ENCODE measurements around the gene PTCH2. TPM values are rescaled to one million over a fixed set of nuclear protein-coding genes. Genes with fewer than 3 reads are reported as not detected.
A peak's percentile ranks its signal among the peaks of the same experiment; 100 is the strongest.

Gene PTCH2
- total RNA-seq, 1 experiment from 2014 or later, result 1.1 TPM

DNA sequence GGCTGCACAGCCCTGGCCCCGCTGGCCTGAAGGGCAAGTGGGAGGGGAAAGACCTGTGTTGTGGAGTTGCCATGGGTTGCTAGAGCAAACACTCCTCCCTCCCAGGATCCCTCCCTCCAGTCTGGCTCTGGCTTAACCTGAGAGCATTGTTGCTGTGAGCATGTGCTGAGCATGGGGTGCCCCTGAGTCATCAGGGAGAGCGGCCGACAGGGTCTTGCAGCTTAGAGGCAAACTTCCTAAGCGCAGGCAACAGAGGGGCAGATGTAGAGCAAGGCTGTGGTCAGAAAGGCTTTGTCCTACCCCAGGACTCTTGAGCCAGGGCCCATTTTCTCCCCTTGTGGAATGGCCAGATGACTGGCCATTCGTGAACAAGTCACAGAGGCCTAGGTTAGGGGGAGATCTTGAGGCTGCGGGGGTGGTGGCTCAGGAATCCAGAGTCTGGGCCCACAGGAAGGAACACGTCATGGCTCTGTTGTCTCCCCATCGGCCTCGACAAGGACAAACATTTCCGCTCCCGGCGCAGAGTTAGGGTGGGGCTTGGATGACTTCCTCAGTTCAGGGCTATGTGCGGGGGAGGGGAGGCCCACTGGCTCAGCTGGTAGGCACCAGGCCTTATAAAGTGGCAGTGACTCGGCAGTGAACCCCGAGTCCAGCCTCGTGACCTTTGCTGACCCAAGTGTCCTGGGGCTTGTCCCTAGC lies 35.5 kb downstream of the PTCH2 start (continued):
- TF ChIP-seq, protein P1, sequence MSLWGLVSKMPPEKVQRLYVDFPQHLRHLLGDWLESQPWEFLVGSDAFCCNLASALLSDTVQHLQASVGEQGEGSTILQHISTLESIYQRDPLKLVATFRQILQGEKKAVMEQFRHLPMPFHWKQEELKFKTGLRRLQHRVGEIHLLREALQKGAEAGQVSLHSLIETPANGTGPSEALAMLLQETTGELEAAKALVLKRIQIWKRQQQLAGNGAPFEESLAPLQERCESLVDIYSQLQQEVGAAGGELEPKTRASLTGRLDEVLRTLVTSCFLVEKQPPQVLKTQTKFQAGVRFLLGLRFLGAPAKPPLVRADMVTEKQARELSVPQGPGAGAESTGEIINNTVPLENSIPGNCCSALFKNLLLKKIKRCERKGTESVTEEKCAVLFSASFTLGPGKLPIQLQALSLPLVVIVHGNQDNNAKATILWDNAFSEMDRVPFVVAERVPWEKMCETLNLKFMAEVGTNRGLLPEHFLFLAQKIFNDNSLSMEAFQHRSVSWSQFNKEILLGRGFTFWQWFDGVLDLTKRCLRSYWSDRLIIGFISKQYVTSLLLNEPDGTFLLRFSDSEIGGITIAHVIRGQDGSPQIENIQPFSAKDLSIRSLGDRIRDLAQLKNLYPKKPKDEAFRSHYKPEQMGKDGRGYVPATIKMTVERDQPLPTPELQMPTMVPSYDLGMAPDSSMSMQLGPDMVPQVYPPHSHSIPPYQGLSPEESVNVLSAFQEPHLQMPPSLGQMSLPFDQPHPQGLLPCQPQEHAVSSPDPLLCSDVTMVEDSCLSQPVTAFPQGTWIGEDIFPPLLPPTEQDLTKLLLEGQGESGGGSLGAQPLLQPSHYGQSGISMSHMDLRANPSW (CRISPR knock-in tag; conservative IDR thresholded peaks at IDR 0.05; ENCODE audit: low read depth), result no peak
- TF ChIP-seq ZNF232 (CRISPR knock-in tag; IDR thresholded peaks at IDR 0.05) (0 out of 2 replicates have a peak, but pooled peaks have one; percentile 18), JUN (CRISPR knock-in tag; IDR thresholded peaks at IDR 0.05) (no peak), RELA (CRISPR knock-in tag; IDR thresholded peaks at IDR 0.05; ENCODE audit: borderline replicate concordance) (no peak), FOXP1 (CRISPR knock-in tag; IDR thresholded peaks at IDR 0.05; ENCODE audit: borderline replicate concordance) (peak; percentile 75; the same call in 1 of the 2 replicates), ZNF396 (CRISPR knock-in tag; IDR thresholded peaks at IDR 0.05; ENCODE audit: borderline replicate concordance) (no peak), TP53 (CRISPR knock-in tag; IDR thresholded peaks at IDR 0.05) (no peak)
- TF ChIP-seq, protein P2, sequence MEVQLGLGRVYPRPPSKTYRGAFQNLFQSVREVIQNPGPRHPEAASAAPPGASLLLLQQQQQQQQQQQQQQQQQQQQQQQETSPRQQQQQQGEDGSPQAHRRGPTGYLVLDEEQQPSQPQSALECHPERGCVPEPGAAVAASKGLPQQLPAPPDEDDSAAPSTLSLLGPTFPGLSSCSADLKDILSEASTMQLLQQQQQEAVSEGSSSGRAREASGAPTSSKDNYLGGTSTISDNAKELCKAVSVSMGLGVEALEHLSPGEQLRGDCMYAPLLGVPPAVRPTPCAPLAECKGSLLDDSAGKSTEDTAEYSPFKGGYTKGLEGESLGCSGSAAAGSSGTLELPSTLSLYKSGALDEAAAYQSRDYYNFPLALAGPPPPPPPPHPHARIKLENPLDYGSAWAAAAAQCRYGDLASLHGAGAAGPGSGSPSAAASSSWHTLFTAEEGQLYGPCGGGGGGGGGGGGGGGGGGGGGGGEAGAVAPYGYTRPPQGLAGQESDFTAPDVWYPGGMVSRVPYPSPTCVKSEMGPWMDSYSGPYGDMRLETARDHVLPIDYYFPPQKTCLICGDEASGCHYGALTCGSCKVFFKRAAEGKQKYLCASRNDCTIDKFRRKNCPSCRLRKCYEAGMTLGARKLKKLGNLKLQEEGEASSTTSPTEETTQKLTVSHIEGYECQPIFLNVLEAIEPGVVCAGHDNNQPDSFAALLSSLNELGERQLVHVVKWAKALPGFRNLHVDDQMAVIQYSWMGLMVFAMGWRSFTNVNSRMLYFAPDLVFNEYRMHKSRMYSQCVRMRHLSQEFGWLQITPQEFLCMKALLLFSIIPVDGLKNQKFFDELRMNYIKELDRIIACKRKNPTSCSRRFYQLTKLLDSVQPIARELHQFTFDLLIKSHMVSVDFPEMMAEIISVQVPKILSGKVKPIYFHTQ (CRISPR knock-in tag; IDR thresholded peaks at IDR 0.05), result no peak
- TF ChIP-seq, protein P3, sequence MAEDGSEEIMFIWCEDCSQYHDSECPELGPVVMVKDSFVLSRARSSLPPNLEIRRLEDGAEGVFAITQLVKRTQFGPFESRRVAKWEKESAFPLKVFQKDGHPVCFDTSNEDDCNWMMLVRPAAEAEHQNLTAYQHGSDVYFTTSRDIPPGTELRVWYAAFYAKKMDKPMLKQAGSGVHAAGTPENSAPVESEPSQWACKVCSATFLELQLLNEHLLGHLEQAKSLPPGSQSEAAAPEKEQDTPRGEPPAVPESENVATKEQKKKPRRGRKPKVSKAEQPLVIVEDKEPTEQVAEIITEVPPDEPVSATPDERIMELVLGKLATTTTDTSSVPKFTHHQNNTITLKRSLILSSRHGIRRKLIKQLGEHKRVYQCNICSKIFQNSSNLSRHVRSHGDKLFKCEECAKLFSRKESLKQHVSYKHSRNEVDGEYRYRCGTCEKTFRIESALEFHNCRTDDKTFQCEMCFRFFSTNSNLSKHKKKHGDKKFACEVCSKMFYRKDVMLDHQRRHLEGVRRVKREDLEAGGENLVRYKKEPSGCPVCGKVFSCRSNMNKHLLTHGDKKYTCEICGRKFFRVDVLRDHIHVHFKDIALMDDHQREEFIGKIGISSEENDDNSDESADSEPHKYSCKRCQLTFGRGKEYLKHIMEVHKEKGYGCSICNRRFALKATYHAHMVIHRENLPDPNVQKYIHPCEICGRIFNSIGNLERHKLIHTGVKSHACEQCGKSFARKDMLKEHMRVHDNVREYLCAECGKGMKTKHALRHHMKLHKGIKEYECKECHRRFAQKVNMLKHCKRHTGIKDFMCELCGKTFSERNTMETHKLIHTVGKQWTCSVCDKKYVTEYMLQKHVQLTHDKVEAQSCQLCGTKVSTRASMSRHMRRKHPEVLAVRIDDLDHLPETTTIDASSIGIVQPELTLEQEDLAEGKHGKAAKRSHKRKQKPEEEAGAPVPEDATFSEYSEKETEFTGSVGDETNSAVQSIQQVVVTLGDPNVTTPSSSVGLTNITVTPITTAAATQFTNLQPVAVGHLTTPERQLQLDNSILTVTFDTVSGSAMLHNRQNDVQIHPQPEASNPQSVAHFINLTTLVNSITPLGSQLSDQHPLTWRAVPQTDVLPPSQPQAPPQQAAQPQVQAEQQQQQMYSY (CRISPR knock-in tag; IDR thresholded peaks at IDR 0.05), result no peak
- TF ChIP-seq, protein P4, sequence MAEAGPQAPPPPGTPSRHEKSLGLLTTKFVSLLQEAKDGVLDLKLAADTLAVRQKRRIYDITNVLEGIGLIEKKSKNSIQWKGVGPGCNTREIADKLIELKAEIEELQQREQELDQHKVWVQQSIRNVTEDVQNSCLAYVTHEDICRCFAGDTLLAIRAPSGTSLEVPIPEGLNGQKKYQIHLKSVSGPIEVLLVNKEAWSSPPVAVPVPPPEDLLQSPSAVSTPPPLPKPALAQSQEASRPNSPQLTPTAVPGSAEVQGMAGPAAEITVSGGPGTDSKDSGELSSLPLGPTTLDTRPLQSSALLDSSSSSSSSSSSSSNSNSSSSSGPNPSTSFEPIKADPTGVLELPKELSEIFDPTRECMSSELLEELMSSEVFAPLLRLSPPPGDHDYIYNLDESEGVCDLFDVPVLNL (CRISPR knock-in tag; IDR thresholded peaks at IDR 0.05; ENCODE audit: borderline replicate concordance, low read depth), result no peak
- TF ChIP-seq, protein P5, sequence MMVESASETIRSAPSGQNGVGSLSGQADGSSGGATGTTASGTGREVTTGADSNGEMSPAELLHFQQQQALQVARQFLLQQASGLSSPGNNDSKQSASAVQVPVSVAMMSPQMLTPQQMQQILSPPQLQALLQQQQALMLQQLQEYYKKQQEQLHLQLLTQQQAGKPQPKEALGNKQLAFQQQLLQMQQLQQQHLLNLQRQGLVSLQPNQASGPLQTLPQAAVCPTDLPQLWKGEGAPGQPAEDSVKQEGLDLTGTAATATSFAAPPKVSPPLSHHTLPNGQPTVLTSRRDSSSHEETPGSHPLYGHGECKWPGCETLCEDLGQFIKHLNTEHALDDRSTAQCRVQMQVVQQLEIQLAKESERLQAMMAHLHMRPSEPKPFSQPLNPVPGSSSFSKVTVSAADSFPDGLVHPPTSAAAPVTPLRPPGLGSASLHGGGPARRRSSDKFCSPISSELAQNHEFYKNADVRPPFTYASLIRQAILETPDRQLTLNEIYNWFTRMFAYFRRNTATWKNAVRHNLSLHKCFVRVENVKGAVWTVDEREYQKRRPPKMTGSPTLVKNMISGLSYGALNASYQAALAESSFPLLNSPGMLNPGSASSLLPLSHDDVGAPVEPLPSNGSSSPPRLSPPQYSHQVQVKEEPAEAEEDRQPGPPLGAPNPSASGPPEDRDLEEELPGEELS (CRISPR knock-in tag; IDR thresholded peaks at IDR 0.05), result no peak
- TF ChIP-seq, protein P6, sequence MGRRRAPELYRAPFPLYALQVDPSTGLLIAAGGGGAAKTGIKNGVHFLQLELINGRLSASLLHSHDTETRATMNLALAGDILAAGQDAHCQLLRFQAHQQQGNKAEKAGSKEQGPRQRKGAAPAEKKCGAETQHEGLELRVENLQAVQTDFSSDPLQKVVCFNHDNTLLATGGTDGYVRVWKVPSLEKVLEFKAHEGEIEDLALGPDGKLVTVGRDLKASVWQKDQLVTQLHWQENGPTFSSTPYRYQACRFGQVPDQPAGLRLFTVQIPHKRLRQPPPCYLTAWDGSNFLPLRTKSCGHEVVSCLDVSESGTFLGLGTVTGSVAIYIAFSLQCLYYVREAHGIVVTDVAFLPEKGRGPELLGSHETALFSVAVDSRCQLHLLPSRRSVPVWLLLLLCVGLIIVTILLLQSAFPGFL (CRISPR knock-in tag; IDR thresholded peaks at IDR 0.05; ENCODE audit: borderline replicate concordance), result no peak
- TF ChIP-seq, protein P7, sequence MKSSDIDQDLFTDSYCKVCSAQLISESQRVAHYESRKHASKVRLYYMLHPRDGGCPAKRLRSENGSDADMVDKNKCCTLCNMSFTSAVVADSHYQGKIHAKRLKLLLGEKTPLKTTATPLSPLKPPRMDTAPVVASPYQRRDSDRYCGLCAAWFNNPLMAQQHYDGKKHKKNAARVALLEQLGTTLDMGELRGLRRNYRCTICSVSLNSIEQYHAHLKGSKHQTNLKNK (CRISPR knock-in tag; IDR thresholded peaks at IDR 0.05), result no peak

All from WTC11 (cell line).